ENCODE data around the gene MARCHF3.

Gene MARCHF3

GRCh38 chr5:127046343-127047072 is 16.1 kb upstream of the MARCHF3 start:
- 89% methylated on average over 4 of the region's 4 CpGs for WGBS
- Histone ChIP-seq H3K4me3 (ENCODE audit: low read length) (no peak overlapping the region), H3K4me1 (ENCODE audit: insufficient read depth, low read length) (peaks cover 16% of the 10 kb centered on the region), H3K27ac (ENCODE audit: low read depth, low read length) (no peak overlapping the region), H3K9me3 (ENCODE audit: insufficient read depth, low read depth, low read length) (no peaks in the 10 kb centered on the region), H3K27me3 (ENCODE audit: insufficient read depth, low read length) (no peaks in the 10 kb centered on the region; the same call in 1 of the 2 replicates), H3K9ac (ENCODE audit: low read depth, low read length) (no peak overlapping the region), H3K36me3 (ENCODE audit: insufficient read depth, low read length) (no peaks in the 10 kb centered on the region)

GRCh38 chr5:127042593-127042992 is 12.2 kb upstream of the MARCHF3 start:
- Histone ChIP-seq H3K9ac (ENCODE audit: low read depth, low read length) (no peak overlapping the region), H3K36me3 (ENCODE audit: insufficient read depth, low read length) (no peaks in the 10 kb centered on the region), H3K9me3 (ENCODE audit: insufficient read depth, low read depth, low read length) (no peaks in the 10 kb centered on the region), H3K27me3 (ENCODE audit: insufficient read depth, low read length) (no peaks in the 10 kb centered on the region; the same call in 1 of the 2 replicates), H3K27ac (ENCODE audit: low read depth, low read length) (no peak overlapping the region), H3K4me1 (ENCODE audit: insufficient read depth, low read length) (peaks cover 27% of the 10 kb centered on the region), H3K4me3 (ENCODE audit: low read length) (no peak overlapping the region)
- 67% methylated on average over 1 of the region's 2 CpGs for WGBS

- Histone ChIP-seq H3K4me1 (ENCODE audit: insufficient read depth, low read length) (peaks cover 27% of the 10 kb centered on the region), H3K9me3 (ENCODE audit: insufficient read depth, low read depth, low read length) (no peaks in the 10 kb centered on the region), H3K9ac (ENCODE audit: low read depth, low read length) (no peak overlapping the region), H3K36me3 (ENCODE audit: insufficient read depth, low read length) (no peaks in the 10 kb centered on the region), H3K4me3 (ENCODE audit: low read length) (no peak overlapping the region), H3K27me3 (ENCODE audit: insufficient read depth, low read length) (no peaks in the 10 kb centered on the region), H3K27ac (ENCODE audit: low read depth, low read length) (peak overlapping the region; percentile 64; the same call in 1 of the 2 replicates)
- 57% methylated on average over 2 of the region's 3 CpGs for WGBS
These were observed 11.2 kb upstream of the MARCHF3 start for GRCh38 chr5:127041571-127041970.

- Histone ChIP-seq H3K9ac (ENCODE audit: low read depth, low read length) (no peak overlapping the region), H3K4me1 (ENCODE audit: insufficient read depth, low read length) (peaks cover 27% of the 10 kb centered on the region), H3K9me3 (ENCODE audit: insufficient read depth, low read depth, low read length) (no peaks in the 10 kb centered on the region), H3K27ac (ENCODE audit: low read depth, low read length) (peak overlapping the region; percentile 64; the same call in 1 of the 2 replicates), H3K36me3 (ENCODE audit: insufficient read depth, low read length) (no peaks in the 10 kb centered on the region), H3K27me3 (ENCODE audit: insufficient read depth, low read length) (no peaks in the 10 kb centered on the region), H3K4me3 (ENCODE audit: low read length) (no peak overlapping the region)
- WGBS: 23% methylated on average over 7 of the region's 9 CpGs
These were observed 10.6 kb upstream of the MARCHF3 start for GRCh38 chr5:127040796-127041520.

GRCh38 chr5:127038550-127038949 is 8.2 kb upstream of the MARCHF3 start:
- 95% methylated on average over 4 of the region's 4 CpGs for WGBS
- Histone ChIP-seq H3K4me1 (ENCODE audit: insufficient read depth, low read length) (peaks cover 22% of the 10 kb centered on the region), H3K36me3 (ENCODE audit: insufficient read depth, low read length) (no peaks in the 10 kb centered on the region), H3K9me3 (ENCODE audit: insufficient read depth, low read depth, low read length) (no peaks in the 10 kb centered on the region), H3K27ac (ENCODE audit: low read depth, low read length) (no peak overlapping the region), H3K4me3 (ENCODE audit: low read length) (no peak overlapping the region), H3K27me3 (ENCODE audit: insufficient read depth, low read length) (0 out of 2 replicates have a peak, but pooled peaks cover 3% of the 10 kb centered on the region), H3K9ac (ENCODE audit: low read depth, low read length) (no peak overlapping the region)

GRCh38 chr5:127031863-127032232 is 1.5 kb upstream of the MARCHF3 start:
- WGBS: 96% methylated on average over 2 of the region's 2 CpGs
- Histone ChIP-seq H3K36me3 (ENCODE audit: insufficient read depth, low read length) (no peaks in the 10 kb centered on the region), H3K4me3 (ENCODE audit: low read length) (no peak overlapping the region; the same call in 1 of the 2 replicates), H3K27ac (ENCODE audit: low read depth, low read length) (no peak overlapping the region), H3K9me3 (ENCODE audit: insufficient read depth, low read depth, low read length) (no peaks in the 10 kb centered on the region), H3K27me3 (ENCODE audit: insufficient read depth, low read length) (peaks cover 48% of the 10 kb centered on the region), H3K4me1 (ENCODE audit: insufficient read depth, low read length) (peaks cover 7% of the 10 kb centered on the region; the same call in 1 of the 2 replicates), H3K9ac (ENCODE audit: low read depth, low read length) (no peak overlapping the region)

GRCh38 chr5:127031147-127031862 is 947 bp upstream of the MARCHF3 start:
- Histone ChIP-seq H3K4me3 (ENCODE audit: low read length) (peak overlapping the region; percentile 76), H3K27ac (ENCODE audit: low read depth, low read length) (peak overlapping the region; percentile 57; the same call in 1 of the 2 replicates), H3K36me3 (ENCODE audit: insufficient read depth, low read length) (no peaks in the 10 kb centered on the region), H3K9me3 (ENCODE audit: insufficient read depth, low read depth, low read length) (no peaks in the 10 kb centered on the region), H3K9ac (ENCODE audit: low read depth, low read length) (peak overlapping the region; percentile 53), H3K4me1 (ENCODE audit: insufficient read depth, low read length) (peaks cover 12% of the 10 kb centered on the region; the same call in 1 of the 2 replicates), H3K27me3 (ENCODE audit: insufficient read depth, low read length) (peaks cover 48% of the 10 kb centered on the region)
- WGBS: 29% methylated on average over 45 of the region's 45 CpGs

- under 1% methylated on average over 51 of the region's 51 CpGs for WGBS
- no peaks in the 10 kb centered on the region for H3K9me3 ChIP-seq (ENCODE audit: insufficient read depth, low read depth, low read length)
- no peak overlapping the region for H3K27ac ChIP-seq (ENCODE audit: low read depth, low read length)
- H3K4me3 ChIP-seq (ENCODE audit: low read length): peak overlapping the region; percentile 76
- H3K9ac ChIP-seq (ENCODE audit: low read depth, low read length): 0 out of 2 replicates have a peak overlapping the region, but pooled peaks have one; percentile 5
- H3K27me3 ChIP-seq (ENCODE audit: insufficient read depth, low read length): peaks cover 48% of the 10 kb centered on the region
- no peaks in the 10 kb centered on the region for H3K36me3 ChIP-seq (ENCODE audit: insufficient read depth, low read length)
- peaks cover 15% of the 10 kb centered on the region; the same call in 1 of the 2 replicates for H3K4me1 ChIP-seq (ENCODE audit: insufficient read depth, low read length)
These were observed 638 bp downstream of the MARCHF3 start for GRCh38 chr5:127029581-127030258.

GRCh38 chr5:127028822-127029457 is 1.4 kb downstream of the MARCHF3 start:
- Histone ChIP-seq H3K9ac (ENCODE audit: low read depth, low read length) (no peak overlapping the region), H3K27ac (ENCODE audit: low read depth, low read length) (no peak overlapping the region), H3K4me1 (ENCODE audit: insufficient read depth, low read length) (peaks cover 15% of the 10 kb centered on the region; the same call in 1 of the 2 replicates), H3K9me3 (ENCODE audit: insufficient read depth, low read depth, low read length) (no peaks in the 10 kb centered on the region), H3K36me3 (ENCODE audit: insufficient read depth, low read length) (no peaks in the 10 kb centered on the region), H3K4me3 (ENCODE audit: low read length) (peak overlapping the region; percentile 76), H3K27me3 (ENCODE audit: insufficient read depth, low read length) (peaks cover 48% of the 10 kb centered on the region)
- WGBS: 86% methylated on average over 12 of the region's 12 CpGs

GRCh38 chr5:127027539-127027938 is 2.8 kb downstream of the MARCHF3 start:
- peaks cover 36% of the 10 kb centered on the region for H3K27me3 ChIP-seq (ENCODE audit: insufficient read depth, low read length)
- H3K36me3 ChIP-seq (ENCODE audit: insufficient read depth, low read length): no peaks in the 10 kb centered on the region
- H3K27ac ChIP-seq (ENCODE audit: low read depth, low read length): no peak overlapping the region
- 100% methylated on average over 1 of the region's 1 CpG for WGBS
- H3K9me3 ChIP-seq (ENCODE audit: insufficient read depth, low read depth, low read length): no peaks in the 10 kb centered on the region
- no peak overlapping the region for H3K9ac ChIP-seq (ENCODE audit: low read depth, low read length)
- peaks cover 15% of the 10 kb centered on the region; the same call in 1 of the 2 replicates for H3K4me1 ChIP-seq (ENCODE audit: insufficient read depth, low read length)
- no peak overlapping the region for H3K4me3 ChIP-seq (ENCODE audit: low read length)

Data from HUES64 (cell line).